ENCODE measurements around the gene KIF22.
"Not testable (repeated sequence)": the region's sequence is repeated elsewhere in the genome, so short reads cannot be mapped to it uniquely, and the experiment has no call there.

The KIF22 gene

GRCh38 chr16:29766571-29766970 is 24.0 kb upstream of the KIF22 start:
- DNase-seq (ENCODE audit: low spot score): no peak

DNA sequence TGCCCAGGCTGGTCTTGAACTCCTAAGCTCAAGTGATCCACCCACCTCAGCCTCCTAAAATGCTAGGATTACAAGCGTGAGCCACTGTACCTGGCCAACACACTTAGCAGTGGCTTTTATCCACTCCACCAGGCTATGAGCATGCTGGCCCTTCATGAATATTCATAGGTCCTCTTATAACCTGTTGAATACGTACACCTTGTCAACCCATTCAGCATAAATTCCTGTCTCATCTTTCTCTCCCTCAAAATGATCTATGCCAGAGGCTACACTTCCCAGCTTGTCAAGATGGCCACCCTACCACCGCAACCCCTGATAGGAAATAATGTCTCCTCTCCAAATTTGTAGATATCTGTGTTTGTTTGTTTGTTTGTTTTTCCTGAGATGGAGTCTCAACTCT is 23.5 kb upstream of the KIF22 start:
- no peak for DNase-seq (ENCODE audit: low spot score)

- no peak for DNase-seq (ENCODE audit: low spot score)
Observed at GRCh38 chr16:29769507-29769906, 21.0 kb upstream of the KIF22 start.

GRCh38 chr16:29770250-29770929 is 20.2 kb upstream of the KIF22 start:
- no peak for DNase-seq (ENCODE audit: low spot score)

DNA sequence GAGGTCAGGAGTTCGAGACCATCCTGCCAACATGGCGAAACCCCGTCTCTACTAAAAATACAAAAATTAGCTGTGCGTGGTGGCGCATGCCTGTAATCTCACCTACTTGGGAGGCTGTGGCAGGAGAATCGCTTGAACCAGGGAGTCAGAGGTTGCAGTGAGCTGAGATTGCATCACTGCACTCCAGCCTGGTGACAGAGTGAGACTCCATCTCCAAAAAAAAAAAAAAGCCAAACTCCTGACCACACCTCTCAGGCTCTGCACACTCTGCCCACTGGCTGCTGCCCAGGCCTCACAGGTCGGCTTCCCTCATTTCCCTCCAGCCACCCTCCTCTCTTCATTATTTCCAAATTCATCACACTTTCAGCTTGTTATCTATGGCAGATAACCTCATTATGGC is 18.2 kb upstream of the KIF22 start:
- not testable (repeated sequence) for DNase-seq (ENCODE audit: low spot score)

GRCh38 chr16:29774730-29775129 is 15.8 kb upstream of the KIF22 start:
- DNase-seq (ENCODE audit: low spot score): no peak

GRCh38 chr16:29775742-29776408 is 14.7 kb upstream of the KIF22 start:
- DNase-seq (ENCODE audit: low spot score): no peak

DNA sequence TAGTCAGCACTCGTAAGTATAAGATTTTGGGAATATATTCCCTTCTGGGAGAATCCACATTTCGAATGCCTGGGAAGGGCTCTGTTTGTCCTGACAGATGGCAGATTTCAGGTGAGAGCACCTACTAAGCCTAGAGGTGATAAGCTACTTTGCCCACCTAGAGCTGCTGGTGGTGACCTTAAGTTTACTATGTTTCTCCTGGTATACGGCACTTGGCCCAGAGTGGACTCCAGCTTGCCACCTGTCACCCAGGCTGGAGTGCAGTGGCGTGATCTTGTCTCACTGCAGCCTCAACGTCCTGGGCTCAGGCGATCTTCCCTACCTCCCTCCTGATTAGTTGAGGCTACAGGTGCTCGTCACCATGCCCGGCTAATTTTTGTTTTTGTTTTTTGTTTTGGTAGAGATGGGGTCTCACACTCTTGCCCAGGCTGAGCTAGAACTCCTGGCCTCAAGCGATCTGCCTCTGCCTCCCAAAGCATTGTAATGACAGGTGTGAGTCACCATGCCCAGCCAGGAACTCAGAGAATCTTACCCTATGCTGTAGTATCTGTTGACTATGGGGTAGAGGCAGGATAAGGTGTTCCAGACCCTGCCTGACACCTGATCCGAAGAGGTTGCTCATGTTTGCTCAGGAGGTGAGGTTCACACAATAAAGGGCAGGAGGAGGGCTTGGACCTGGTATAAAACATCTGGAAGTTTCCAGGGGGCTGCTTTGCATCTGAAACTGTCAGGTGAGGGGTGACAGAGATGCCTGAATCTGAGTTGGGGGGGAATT is 12.8 kb upstream of the KIF22 start, which contains the start of gene ZG16:
TSS of gene ZG16 (plus strand) at position 681 of the 775 bp plus-strand sequence. CDS start 1,011 bp downstream, outside the sequence.
- DNase-seq (ENCODE audit: low spot score): no peak

DNA sequence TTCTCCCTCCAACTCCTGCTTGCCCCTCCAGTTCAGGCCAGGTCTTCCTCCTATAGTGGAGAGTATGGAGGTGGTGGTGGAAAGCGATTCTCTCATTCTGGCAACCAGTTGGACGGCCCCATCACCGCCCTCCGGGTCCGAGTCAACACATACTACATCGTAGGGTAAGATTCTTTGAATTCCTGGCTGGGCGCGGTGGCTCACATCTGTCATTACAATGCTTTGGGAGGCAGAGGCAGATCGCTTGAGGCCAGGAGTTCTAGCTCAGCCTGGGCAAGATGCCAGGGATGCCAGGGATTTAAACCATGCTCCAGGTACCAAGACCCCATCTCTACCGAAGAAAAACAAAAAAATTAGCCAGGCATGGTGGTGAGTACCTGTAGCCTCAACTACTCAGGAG is 11.1 kb upstream of the KIF22 start:
- no peak for DNase-seq (ENCODE audit: low spot score)

DNA sequence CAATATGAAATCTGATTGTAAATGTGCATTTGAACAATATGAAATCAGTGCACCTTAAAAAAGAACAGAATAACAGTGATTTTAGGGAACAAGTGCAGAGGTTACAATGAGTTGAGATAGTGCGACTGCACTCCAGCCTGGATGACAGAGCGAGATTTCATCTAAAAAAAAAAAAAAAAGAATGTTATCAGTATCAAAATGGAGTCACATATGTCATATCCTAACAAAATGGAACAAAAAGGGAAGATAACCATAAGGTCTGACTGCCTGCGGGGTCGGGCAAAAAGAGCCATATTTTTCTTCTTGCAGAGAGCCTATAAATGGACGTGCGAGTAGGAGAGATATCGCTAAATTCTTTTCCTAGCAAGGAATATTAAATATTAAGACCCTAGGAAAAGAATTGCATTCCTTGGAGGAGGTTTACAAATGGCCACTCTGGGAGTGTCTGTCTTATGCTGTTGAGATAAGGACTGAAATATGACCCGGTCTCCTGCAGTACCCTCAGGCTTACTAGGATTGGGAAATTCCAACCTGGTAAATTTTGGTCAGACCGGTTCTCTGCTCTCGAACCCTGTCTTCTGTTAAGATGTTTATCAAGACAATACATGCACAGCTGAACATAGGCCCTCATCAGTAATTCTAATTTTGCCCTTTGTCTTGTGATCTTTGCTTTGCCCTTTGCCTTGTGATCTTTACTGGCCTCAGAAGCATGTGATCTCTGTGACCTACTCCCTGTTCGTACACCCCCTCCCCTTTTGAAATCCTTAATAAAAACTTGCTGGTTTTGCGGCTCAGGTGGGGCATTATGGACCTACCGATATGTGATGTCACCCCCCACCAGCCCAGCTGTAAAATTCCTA is 7.2 kb upstream of the KIF22 start:
- DNase-seq (ENCODE audit: low spot score): not testable (repeated sequence)

DNA sequence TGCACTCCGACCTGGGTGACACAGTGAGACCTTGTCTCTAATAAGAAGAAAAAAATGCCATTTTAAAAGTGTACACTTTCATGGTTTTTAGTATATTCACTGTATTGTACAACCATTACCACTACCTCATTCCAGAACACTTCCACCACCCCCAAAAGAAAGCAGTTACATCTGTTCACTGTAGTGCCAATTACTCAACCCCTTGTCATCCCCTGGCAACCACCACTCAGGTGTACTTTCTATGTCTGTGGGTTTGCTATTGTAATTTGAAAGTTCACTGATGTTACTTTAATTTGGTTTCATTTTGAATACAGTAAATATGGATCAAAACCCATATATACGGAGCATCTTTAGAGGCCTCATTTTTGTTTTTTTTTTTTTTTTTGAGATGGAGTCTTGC is 6.4 kb upstream of the KIF22 start:
- no peak for DNase-seq (ENCODE audit: low spot score)

DNA sequence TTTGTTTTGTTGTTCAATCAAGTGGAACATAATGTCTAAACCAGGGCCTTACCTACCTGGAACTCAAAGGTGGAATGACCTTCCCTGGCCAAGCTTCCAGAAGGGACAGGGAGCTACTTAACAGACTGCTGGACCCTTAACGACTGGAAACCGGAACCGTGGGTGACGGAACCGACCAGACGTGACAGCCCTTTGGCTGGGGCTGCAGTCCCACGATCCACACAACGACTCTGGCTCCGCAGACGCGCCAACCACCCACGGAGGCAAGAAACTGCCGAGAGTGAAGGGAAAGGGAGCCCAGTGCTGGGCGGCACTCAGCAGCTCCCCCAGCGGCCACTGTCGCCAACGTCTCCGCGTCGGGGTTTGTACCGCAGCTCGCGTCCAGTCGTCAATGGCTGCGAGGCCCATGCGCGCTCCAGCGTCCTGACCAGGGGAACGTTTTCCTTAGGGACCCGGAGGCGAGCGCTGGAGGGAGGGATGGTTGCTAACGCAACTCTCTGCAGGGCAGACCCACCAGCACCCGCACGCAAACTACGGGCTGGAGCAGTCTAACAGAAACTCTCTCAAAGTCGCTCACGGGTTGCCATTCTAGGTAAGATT is 5.5 kb upstream of the KIF22 start:
- no peak for DNase-seq (ENCODE audit: low spot score)

DNA sequence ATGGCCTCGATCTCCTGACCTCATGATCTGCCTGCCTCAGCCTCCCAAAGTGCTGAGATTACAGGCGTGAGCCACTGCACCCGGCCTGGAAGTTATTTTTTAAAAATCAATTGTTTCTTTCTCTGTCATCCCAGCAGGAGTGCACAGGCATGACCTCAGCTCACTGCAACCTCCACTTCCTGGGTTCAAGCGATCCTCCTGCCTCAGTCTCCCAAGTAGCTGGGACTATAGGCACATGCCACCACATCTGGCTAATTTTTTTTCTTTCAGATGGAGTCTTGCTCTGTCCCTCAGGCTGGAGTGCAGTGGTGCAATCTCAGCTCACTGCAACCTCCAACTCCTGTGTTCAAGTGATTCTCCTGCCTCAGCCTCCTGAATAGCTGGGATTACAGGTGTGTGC is 3.4 kb upstream of the KIF22 start:
- DNase-seq (ENCODE audit: low spot score): not testable (repeated sequence)

DNA sequence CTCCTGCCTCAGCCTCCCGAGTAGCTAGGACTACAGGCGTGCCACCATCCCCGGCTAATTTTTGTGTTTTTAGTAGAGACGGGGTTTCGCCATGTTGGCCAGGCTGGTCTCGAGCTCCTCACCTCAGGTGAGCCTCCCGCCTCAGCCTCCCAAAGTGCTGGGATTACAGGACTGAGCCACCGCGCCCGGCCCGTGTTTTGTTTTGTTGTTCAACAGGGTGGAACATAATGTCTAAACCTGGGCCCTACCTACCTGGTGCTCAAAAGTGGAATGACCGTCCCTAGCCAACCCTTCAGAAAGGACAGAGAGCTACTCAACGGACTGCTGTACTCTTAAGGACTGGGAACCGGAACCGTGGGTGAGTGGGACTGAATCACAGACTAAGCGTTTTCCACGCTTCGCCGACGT is 772 bp upstream of the KIF22 start:
- DNase-seq (ENCODE audit: low spot score): no peak

DNA sequence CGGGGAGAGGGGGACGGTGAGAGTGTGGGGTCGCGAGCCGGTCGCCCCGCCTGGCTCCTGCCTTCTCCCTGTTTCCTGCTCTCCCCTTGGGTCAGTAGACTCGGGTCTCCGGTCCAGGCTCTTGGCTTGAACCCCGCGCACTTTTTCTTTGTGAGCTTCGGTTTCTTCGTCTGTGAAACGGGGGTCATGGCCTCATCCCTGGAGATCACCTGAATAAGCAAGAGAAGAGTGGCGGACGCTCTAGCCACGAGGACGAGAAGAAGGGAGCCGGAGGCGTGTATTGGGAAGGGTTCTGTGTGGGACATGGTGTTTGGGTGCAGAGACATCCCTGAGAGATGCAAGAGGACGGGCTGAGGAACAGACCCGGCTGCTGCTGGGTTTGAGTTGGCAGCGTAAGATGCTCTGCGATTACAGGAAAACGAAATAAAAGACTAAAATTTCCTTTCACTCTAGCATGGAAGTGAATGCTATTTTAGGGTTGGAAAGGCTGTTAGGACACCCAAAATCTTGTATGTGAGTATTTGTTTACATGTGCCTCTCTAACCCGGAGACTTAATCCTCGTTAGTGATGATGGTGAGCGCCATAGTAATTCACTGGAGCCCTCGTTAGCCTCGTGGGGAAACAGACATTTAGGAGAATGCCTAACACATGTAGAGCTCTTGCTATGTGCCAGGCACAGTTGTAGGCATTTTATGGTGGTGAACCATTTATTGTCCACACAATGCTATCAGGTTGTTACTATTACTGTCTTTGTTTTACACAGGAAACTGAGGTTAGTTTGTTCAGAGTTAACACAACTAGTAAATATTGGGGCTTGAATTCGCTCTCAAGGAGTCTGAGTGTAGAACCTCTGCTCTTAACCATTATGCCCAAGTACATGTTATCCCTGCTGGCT is 646 bp downstream of the KIF22 start:
- peak; percentile 27 for DNase-seq (ENCODE audit: low spot score)

GRCh38 chr16:29791845-29792807 is 1.6 kb downstream of the KIF22 start:
- DNase-seq (ENCODE audit: low spot score): peak; percentile 28

DNA sequence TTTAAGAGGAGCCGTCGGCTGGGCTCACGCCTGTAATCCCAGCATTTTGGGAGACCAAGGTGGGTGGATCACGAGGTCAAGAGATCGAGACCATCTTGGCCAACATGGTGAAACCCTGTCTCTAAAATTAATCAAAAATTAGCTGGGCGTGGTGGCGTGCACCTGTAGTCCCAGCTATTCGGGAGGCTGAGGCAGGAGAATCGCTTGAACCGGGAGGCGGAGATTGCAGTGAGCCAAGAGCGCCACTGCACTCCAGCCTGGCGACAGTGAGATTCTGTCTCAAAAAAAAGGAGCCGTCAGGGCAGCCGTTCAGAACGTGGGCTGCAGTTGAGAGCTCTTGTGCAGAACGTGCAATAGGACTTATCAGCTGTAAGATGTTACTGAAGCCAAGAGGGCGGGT is 2.6 kb downstream of the KIF22 start:
- not testable (repeated sequence) for DNase-seq (ENCODE audit: low spot score)

DNA sequence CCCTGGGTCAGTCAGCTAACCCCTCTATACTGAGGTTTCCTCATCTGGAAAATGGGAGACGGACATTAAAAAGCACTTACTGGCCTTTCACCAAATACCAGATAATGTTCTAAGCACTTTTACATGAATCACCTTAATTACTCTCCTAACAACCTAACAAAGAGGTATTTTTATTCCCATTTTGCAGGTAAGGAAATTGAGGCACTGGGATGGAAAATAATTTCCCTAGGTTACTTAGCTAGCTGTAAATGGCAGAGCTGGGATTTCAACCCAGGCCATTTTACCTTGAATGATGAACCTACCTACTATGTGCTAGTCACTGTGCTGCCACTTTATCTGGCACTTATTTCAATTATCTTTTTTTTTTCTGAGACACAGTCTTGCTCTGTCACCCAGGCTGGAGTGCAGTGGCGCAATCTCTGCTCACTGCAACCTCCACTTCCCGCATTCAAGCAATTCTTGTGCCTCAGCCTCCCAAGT is 3.7 kb downstream of the KIF22 start:
- no peak for DNase-seq (ENCODE audit: low spot score)

GRCh38 chr16:29802416-29802935 is 11.9 kb downstream of the KIF22 start:
- DNase-seq (ENCODE audit: low spot score): no peak

Measured in RKO (cell line).